Skeletal muscle tissue (tissue), 4 donors: ENCODE results near the gene TNKS2. TPM values are rescaled to one million over a fixed set of nuclear protein-coding genes. Genes with fewer than 3 reads are reported as not detected.

ENCODE experiments used
- H3K27ac ChIP-seq: one replicate; pipeline ENCODE4 v1.7.0; 2013; ENCODE audit warnings: mild to moderate bottlenecking, low read depth, low read length, inconsistent platforms
- H3K27me3 ChIP-seq, 3 donors: one replicate each; pipeline ENCODE4 v1.7.0; 2013; ENCODE audit warnings: low read length in 3 of 3; ENCODE audit not compliant: control insufficient read depth in 3 of 3, insufficient read depth in 3 of 3
- H3K36me3 ChIP-seq, 3 donors: one replicate each; pipeline ENCODE4 v1.7.0; 2013; ENCODE audit warnings: low read length in 3 of 3; ENCODE audit not compliant: control insufficient read depth in 3 of 3, insufficient read depth in 3 of 3
- H3K4me1 ChIP-seq, 3 donors: one replicate each; pipeline ENCODE4 v1.7.0; 2013; ENCODE audit warnings: low read length in 3 of 3, mild to moderate bottlenecking in 3 of 3; ENCODE audit not compliant: control insufficient read depth in 3 of 3, insufficient read depth in 3 of 3
- H3K4me3 ChIP-seq, 3 donors: one replicate each; pipeline ENCODE4 v1.7.0; 2013; ENCODE audit warnings: low read length in 3 of 3
- H3K9ac ChIP-seq, 3 donors: one replicate each; pipeline ENCODE4 v1.7.0; 2013; ENCODE audit warnings: low read length in 3 of 3, mild to moderate bottlenecking in 3 of 3, moderate library complexity in 2 of 3, low read depth in 1 of 3
- H3K9me3 ChIP-seq, 3 donors: one replicate each; pipeline ENCODE4 v1.7.0; 2013; ENCODE audit warnings: low read length in 3 of 3; ENCODE audit not compliant: control insufficient read depth in 3 of 3
- total RNA-seq: library from RNA; depleted of rRNA; stranded (reverse); fragments of >200 nt; gene quantifications from one replicate; pipeline ENCODE4 v1.2.3, GENCODE V29; 2014
- donor health status: Osteomylitis.

TNKS2 gene
- total RNA-seq, 1 donor from 2014 or later = 41.2 TPM

DNA sequence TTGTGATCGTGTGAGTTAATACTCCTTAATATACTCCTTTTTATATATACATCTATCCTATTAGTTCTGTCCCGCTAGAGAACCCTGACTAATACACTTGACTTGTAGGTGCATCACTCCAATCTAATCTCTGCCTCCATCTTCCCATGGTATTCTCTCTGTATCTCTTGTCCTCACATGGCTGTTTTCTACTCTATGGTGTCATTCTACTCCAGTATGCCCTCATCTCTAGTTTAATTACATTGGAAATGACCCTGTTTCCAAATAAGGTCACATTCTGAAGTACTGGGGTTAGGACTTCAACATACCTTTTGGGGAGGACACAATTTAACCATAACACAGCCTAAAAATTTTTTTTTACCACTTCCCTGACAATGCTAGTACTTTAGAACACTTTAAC is 25.8 kb upstream of the TNKS2 start:
- H3K9ac ChIP-seq = no peak overlapping the region
- H3K9me3 ChIP-seq = no peaks in the 10 kb centered on the region
- H3K36me3 ChIP-seq = no peaks in the 10 kb centered on the region

DNA sequence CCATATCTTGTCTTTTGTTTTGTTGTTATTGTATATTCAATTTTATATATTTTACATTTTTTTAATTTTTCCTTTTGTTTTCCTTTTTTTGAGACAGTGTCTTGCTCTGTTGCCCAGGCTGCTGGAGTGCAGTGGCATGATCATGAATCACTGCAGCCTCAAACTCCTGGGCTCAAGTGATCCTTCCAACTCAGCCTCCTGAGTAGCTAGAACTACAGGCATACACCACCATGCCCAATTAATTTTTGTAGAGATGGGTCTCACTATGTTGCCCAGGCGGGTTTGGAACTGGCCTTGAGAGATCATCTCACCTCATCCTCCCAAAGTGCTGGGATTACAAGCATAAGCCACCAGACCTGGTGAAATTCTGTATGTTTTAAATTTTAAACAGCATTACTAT is 25.4 kb upstream of the TNKS2 start:
- Histone ChIP-seq H3K4me3 (no peak overlapping the region), H3K9me3 (no peaks in the 10 kb centered on the region), H3K27ac (no peak overlapping the region), H3K4me1 (no peaks in the 10 kb centered on the region), H3K9ac (no peak overlapping the region), H3K27me3 (no peaks in the 10 kb centered on the region), H3K36me3 (no peaks in the 10 kb centered on the region)

More for the DNA sequence above, 25.8 kb upstream of the TNKS2 start:
- Histone ChIP-seq H3K27ac (no peak overlapping the region), H3K27me3 (no peaks in the 10 kb centered on the region), H3K4me3 (no peak overlapping the region), H3K4me1 (no peaks in the 10 kb centered on the region)

DNA sequence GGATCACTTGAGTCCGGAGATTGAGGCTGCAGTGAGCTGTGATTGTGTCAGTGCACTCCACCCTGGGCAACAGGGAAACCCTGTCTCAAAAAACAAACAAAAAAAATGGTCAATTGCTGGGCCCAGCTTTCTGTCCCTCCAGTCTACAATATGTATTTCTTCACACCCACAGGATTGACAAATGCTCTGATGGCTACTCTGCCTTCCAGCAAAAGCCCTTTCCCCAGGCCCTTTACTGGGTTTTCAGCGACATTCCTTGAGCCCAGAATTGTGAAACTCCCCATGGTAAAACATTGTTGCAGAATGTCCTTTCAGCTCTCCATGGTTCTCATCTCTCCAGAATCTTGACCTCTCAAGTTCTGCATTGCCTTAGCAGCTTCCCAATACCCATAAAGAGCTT is 23.7 kb upstream of the TNKS2 start:
- H3K36me3 ChIP-seq = no peaks in the 10 kb centered on the region
- no peak overlapping the region for H3K4me3 ChIP-seq
- H3K27ac ChIP-seq = no peak overlapping the region
- H3K4me1 ChIP-seq = no peaks in the 10 kb centered on the region
- no peaks in the 10 kb centered on the region for H3K9me3 ChIP-seq
- no peak overlapping the region for H3K9ac ChIP-seq
- H3K27me3 ChIP-seq = no peaks in the 10 kb centered on the region

DNA sequence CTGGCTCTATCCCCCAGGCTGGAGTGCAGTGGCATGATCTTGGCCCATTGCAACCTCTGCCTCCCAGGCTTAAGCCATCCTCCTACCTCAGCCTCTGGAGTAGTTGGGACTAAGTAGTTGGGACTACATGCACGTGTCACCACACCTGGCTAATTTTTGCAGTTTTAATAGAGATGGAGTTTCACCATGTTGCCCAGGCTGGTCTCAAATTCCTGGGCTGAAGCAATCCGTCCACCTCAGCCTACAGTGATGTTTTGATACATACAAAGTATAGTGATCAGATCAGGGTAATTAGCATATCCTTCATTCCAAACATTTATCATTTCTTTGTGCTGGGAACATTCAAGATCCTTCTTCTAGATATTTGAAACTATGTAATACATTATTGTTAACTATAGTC is 22.5 kb upstream of the TNKS2 start:
- Histone ChIP-seq H3K4me1 (no peaks in the 10 kb centered on the region), H3K27me3 (no peaks in the 10 kb centered on the region), H3K9me3 (no peaks in the 10 kb centered on the region), H3K9ac (no peak overlapping the region), H3K36me3 (no peaks in the 10 kb centered on the region), H3K27ac (no peak overlapping the region), H3K4me3 (no peak overlapping the region)

DNA sequence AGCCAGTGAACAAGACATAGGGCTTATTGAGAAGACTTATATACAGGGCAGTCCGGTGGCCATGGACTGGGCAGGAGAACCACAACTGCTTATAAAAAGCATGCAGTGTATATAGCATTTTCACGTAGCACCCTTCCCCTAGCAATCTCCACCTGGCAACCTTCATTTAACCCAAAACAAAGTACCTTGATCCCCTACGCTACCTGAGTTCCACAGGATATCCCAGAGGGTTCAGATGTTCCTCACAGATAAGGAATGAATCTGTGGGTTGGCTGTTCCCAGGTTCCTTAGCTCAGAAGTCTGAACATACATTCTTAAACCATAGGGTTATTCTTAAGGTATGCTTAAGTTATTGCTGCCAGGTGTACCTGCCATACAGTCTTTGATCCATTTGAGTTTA is 22.0 kb upstream of the TNKS2 start:
- no peak overlapping the region for H3K27ac ChIP-seq
- no peaks in the 10 kb centered on the region for H3K9me3 ChIP-seq
- no peaks in the 10 kb centered on the region for H3K27me3 ChIP-seq
- no peak overlapping the region for H3K9ac ChIP-seq
- H3K4me3 ChIP-seq = no peak overlapping the region
- H3K4me1 ChIP-seq = no peaks in the 10 kb centered on the region
- no peaks in the 10 kb centered on the region for H3K36me3 ChIP-seq

DNA sequence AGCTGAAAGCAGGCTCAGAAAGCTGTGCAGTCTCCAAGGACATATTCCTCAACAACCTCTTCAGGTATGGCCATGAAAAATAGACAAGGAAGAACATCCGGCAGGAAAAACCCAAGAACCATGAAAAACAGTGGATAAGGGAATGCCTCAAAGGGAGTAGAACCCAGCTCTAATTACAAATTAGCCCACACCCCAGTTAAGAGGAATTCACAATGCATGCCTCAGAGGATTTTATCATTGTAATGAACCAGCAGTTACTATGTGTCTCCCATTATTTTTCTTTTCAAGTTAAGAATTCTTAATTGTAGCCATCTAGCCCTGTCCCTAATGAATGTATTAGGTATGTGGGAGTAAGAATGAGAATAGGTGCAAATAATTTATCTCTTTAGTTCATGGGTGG is 19.7 kb upstream of the TNKS2 start:
- no peaks in the 10 kb centered on the region for H3K9me3 ChIP-seq
- H3K4me1 ChIP-seq = no peaks in the 10 kb centered on the region
- H3K36me3 ChIP-seq = no peaks in the 10 kb centered on the region
- no peak overlapping the region for H3K27ac ChIP-seq
- H3K4me3 ChIP-seq = no peak overlapping the region
- no peak overlapping the region for H3K9ac ChIP-seq
- no peaks in the 10 kb centered on the region for H3K27me3 ChIP-seq

DNA sequence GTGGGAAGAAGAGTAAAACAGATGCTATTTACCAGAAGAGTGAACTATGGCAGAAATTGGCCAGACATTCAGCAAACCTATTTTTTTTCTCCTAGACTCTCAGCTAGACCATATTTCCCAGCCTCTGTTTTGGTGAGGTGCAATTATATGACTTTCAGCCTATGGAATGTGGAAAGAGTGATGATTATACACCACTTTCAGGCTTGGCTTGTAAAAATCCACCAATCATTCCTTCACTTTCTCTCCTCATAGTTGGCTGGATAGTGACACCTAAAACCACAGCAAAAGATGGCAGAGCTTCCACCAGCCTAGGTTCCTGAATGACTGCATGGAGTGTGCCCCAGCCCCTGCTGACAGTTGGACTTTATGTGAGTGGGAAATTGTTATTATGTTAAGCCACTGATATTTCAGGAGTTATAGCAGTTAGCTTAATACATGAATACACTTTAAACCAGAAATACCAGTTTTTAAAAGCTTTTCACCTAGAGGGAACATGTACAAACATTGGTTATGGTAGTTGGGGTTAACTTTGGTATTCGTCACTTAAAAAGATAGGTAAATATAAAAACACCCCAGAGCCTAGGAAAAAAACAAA is 19.1 kb upstream of the TNKS2 start:
- Histone ChIP-seq H3K4me3 (no peak overlapping the region), H3K36me3 (no peaks in the 10 kb centered on the region), H3K27ac (no peak overlapping the region), H3K4me1 (no peaks in the 10 kb centered on the region), H3K9ac (no peak overlapping the region), H3K9me3 (no peaks in the 10 kb centered on the region), H3K27me3 (no peaks in the 10 kb centered on the region)

DNA sequence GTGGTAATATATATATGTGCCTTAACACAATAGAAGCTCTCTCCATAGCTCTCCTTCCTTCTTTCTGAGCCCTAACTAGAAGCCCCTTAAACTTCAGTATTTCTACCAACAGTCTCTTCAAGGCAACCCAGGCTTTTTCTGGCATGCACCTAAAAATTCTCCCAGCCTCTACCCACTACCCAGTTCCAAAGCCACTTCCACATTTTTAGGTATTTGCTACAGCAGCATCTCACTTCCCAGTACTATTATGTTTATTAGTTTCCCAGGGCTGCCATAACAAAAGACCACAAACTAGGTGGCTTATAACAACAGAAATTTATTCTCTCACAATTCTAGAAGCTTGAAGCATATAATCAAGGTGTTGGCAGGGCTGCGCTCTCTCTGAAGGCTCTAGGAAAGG is 15.7 kb upstream of the TNKS2 start:
- Histone ChIP-seq H3K4me3 (no peak overlapping the region), H3K27me3 (no peaks in the 10 kb centered on the region), H3K9ac (no peak overlapping the region), H3K4me1 (no peaks in the 10 kb centered on the region), H3K27ac (no peak overlapping the region), H3K36me3 (no peaks in the 10 kb centered on the region), H3K9me3 (no peaks in the 10 kb centered on the region)

DNA sequence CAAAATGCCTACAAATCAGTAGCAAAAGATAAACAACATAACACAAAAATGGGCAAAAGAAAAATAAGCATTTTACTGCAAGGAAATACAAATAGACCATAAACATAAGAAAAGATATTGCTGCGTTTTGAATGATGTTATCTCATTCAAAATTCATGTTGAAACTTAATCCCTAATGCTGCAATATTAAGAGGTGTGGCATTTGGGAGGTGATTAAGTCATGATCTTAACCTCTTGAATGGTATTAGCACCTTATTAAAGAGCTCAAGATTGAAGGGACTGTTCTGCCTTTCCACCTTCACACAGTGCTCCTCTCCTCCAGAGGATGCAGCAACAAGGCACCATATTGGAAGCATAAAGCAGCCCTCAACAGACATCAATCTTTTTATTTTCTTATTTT is 12.4 kb upstream of the TNKS2 start:
- Histone ChIP-seq H3K4me3 (no peak overlapping the region), H3K27me3 (no peaks in the 10 kb centered on the region), H3K9me3 (no peaks in the 10 kb centered on the region), H3K4me1 (peaks cover 4 to 11% (median 5%) of the 10 kb centered on the region in 3 donors), H3K36me3 (no peaks in the 10 kb centered on the region), H3K27ac (no peak overlapping the region), H3K9ac (no peak overlapping the region)

DNA sequence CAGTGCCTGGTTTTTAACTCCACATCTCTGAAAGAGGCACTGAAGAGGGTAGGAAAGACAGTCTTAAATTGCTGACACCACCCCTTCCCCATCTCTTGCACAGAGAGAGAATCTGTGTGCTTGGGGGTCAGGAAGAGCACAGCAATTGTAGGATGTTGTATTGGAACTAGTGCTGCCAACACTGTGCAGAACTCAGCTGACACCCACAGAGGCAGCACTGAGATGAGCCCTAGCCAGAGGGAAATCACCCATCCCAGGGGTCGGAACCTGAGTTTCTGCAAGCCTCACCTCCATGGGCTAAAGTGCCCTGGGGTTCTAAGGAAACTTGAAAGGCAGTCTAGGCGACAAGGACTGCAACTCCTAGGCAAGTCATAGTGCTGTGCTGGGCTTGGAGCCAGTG is 11.0 kb upstream of the TNKS2 start:
- no peak overlapping the region for H3K4me3 ChIP-seq
- H3K9ac ChIP-seq = no peak overlapping the region
- no peak overlapping the region for H3K27ac ChIP-seq
- no peaks in the 10 kb centered on the region for H3K36me3 ChIP-seq
- H3K9me3 ChIP-seq = no peaks in the 10 kb centered on the region
- peaks cover 4 to 11% (median 5%) of the 10 kb centered on the region in 3 donors for H3K4me1 ChIP-seq
- H3K27me3 ChIP-seq = no peaks in the 10 kb centered on the region

DNA sequence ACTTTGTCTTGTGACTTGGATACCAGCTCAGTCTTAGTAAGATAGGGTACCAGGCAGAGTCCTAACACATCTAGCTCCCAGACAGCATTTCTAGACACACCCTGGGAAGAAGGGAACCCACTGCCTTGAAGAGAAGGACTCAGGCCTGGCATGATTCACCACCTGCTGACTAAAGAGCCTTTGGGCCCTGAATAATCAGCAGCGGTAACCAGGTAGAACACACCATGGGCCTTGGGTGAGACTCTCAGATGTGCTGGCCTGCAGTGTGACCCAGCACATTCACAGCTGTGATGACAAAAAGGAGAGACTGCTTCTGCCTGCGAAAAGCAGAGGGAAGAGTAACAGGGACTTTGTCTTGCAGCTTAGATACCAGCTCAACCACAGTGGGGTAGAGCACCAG is 10.4 kb upstream of the TNKS2 start:
- Histone ChIP-seq H3K36me3 (no peaks in the 10 kb centered on the region), H3K9me3 (no peaks in the 10 kb centered on the region), H3K9ac (no peak overlapping the region), H3K27me3 (no peaks in the 10 kb centered on the region), H3K27ac (no peak overlapping the region), H3K4me3 (no peak overlapping the region), H3K4me1 (peaks cover 4 to 11% (median 5%) of the 10 kb centered on the region in 3 donors)
